Embryonic facial prominence (tissue), 1 donor: Measurements from ENCODE around the gene PROX2.

Experiments
- DNase-seq: peaks from one replicate; pipeline ENCODE4 v3.0.0-alpha.2; 2016; ENCODE audit errors: extremely low spot score

The PROX2 gene

GRCh38 chr14:74875941-74876913, at the start of gene PROX2:
PROX2 (minus strand) TSS chr14:74876145; CDS start chr14:74863834, 12,311 bp downstream.
- DNase-seq, result no peak

GRCh38 chr14:74924061-74924460, 48.1 kb upstream of the PROX2 start:
- no peak for DNase-seq

GRCh38 chr14:74922752-74923401, 46.9 kb upstream of the PROX2 start, which contains the start of gene RPS6KL1:
RPS6KL1 (minus strand) TSS chr14:74923260; CDS start chr14:74921541, 1,719 bp downstream.
- DNase-seq, result no peak

- no peak for DNase-seq
Observed at GRCh38 chr14:74921987-74922751, 46.2 kb upstream of the PROX2 start.

- no peak for DNase-seq
Observed at GRCh38 chr14:74921053-74921620, 45.2 kb upstream of the PROX2 start.

GRCh38 chr14:74920281-74920680, 44.3 kb upstream of the PROX2 start:
- no peak for DNase-seq

- no peak for DNase-seq
Observed at GRCh38 chr14:74919421-74920165, 43.6 kb upstream of the PROX2 start.

GRCh38 chr14:74918380-74918779, 42.4 kb upstream of the PROX2 start:
- DNase-seq, result no peak

- no peak for DNase-seq
Observed at GRCh38 chr14:74917646-74918081, 41.7 kb upstream of the PROX2 start.

GRCh38 chr14:74917178-74917543, 41.2 kb upstream of the PROX2 start:
- no peak for DNase-seq

- DNase-seq, result no peak
Observed at GRCh38 chr14:74915826-74916225, 39.9 kb upstream of the PROX2 start.

GRCh38 chr14:74915426-74915825, 39.5 kb upstream of the PROX2 start:
- DNase-seq, result no peak

GRCh38 chr14:74913986-74914573, 38.1 kb upstream of the PROX2 start:
- DNase-seq, result peak; percentile 44

- no peak for DNase-seq
Observed at GRCh38 chr14:74913393-74913910, 37.5 kb upstream of the PROX2 start.

- no peak for DNase-seq
Observed at GRCh38 chr14:74912801-74913200, 36.9 kb upstream of the PROX2 start.

GRCh38 chr14:74912111-74912510, 36.2 kb upstream of the PROX2 start:
- no peak for DNase-seq

GRCh38 chr14:74911704-74912103, 35.8 kb upstream of the PROX2 start:
- no peak for DNase-seq

- no peak for DNase-seq
Observed at GRCh38 chr14:74911221-74911620, 35.3 kb upstream of the PROX2 start.

GRCh38 chr14:74910556-74910955, 34.6 kb upstream of the PROX2 start:
- no peak for DNase-seq

- DNase-seq, result no peak
Observed at GRCh38 chr14:74909911-74910310, 34.0 kb upstream of the PROX2 start.
